Transverse colon (tissue), 4 donors: ENCODE data around the gene STRN3. TPM values are rescaled to one million over a fixed set of nuclear protein-coding genes. Genes with fewer than 3 reads are reported as not detected.

Source experiments
- DNase-seq: peaks from one replicate; pipeline ENCODE4 v3.0.0-alpha.2; 2019
- H3K27ac ChIP-seq, 4 donors: fragments of 200-600 bp; sonication (generic); 2 replicates each; pipeline ENCODE4 v1.5.1; 2016 to 2018; ENCODE audit warnings: inconsistent platforms in 4 of 4
- H3K27me3 ChIP-seq: fragments of 200-600 bp; sonication (generic); 2 replicates; pipeline ENCODE4 v1.5.1; 2017; ENCODE audit warnings: inconsistent platforms
- H3K36me3 ChIP-seq, 4 donors: fragments of 200-600 bp; sonication (generic); 2 replicates each; pipeline ENCODE4 v1.5.1; 2017 to 2019; ENCODE audit warnings: inconsistent platforms in 4 of 4
- H3K4me1 ChIP-seq, 4 donors: fragments of 200-600 bp; sonication (generic); 2 replicates each; pipeline ENCODE4 v1.5.1; 2017 to 2020; ENCODE audit warnings: inconsistent platforms in 4 of 4
- H3K4me3 ChIP-seq, 4 donors: fragments of 200-600 bp; sonication (generic); 1 replicate in 1 of 4; 2 replicates in 3 of 4; pipeline versions ENCODE4 v1.5.1 to v1.6.1; 2017 to 2019; ENCODE audit warnings: inconsistent platforms in 4 of 4
- H3K9me3 ChIP-seq, 2 donors: fragments of 200-600 bp; sonication (generic); 2 replicates each; pipeline ENCODE4 v1.5.1; 2017 to 2019; ENCODE audit warnings: inconsistent platforms in 2 of 2
- CTCF ChIP-seq, 5 experiments: fragments of 200-600 bp in 3 of 5; fragments of 450-650 bp in 2 of 5; sonication (generic) in 3 of 5; IDR thresholded peaks; 1 replicate in 2 of 5; 2 replicates in 3 of 5; pipeline ENCODE4 v1.5.1; 2016 to 2017; ENCODE audit warnings: antibody characterized with exemption in 5 of 5, inconsistent platforms in 3 of 5, mild to moderate bottlenecking in 2 of 5, moderate library complexity in 1 of 5
- EP300 ChIP-seq: sonication (generic); formaldehyde crosslinking; IDR thresholded peaks from one replicate; pipeline ENCODE4 v1.6.1; 2017; ENCODE audit warnings: antibody characterized with exemption, low read depth
- POLR2A ChIP-seq: fragments of 450-650 bp; IDR thresholded peaks from one replicate; pipeline ENCODE4 v1.6.1; 2016; ENCODE audit warnings: antibody characterized with exemption, mild to moderate bottlenecking, moderate library complexity
- POLR2AphosphoS5 ChIP-seq, 3 donors: sonication (generic); formaldehyde crosslinking; IDR thresholded peaks; one replicate each; pipeline ENCODE4 v1.6.1; 2016; ENCODE audit warnings: antibody characterized with exemption in 3 of 3
- WGBS, 2 donors: methylation state at CpG; one replicate each; pipeline ENCODE4 v1.1.5; 2018; ENCODE audit warnings: low coverage in 1 of 2; 5-methylcytosine and 5-hydroxymethylcytosine counted together
- in situ Hi-C, 4 donors: fragments of 200-750 bp; cut with MboI; loops; one replicate each; pipeline versions ENCODE4 v1.15.0 to v1.15.1; 2017; ENCODE audit warnings: low sequenced_read_pairs in 3 of 4, low pct_ligation_motif_present in 1 of 4, low pct_unique_long_range_greater_than_20kb in 1 of 4
- intact Hi-C: fragments of 100-400 bp; cut with DNase I; formaldehyde crosslinking; loops from one replicate; pipeline ENCODE4 v1.15.1; 2023; ENCODE audit warnings: low total_unique reads
- total RNA-seq, 4 donors: library from RNA; depleted of rRNA; stranded (reverse); fragments of >200 nt; gene quantifications; one replicate each; pipeline ENCODE4 v1.1.0, GENCODE V29; 2016

The STRN3 gene
- total RNA-seq, 4 donors from 2014 or later = 42.3 to 57.5 (median 51.5) TPM

GRCh38 chr14:30893819-30894218, 132.4 kb downstream of the STRN3 start:
- WGBS, 2 donors = 90 to 91% methylated on average over 2 of the region's 2 CpGs
- DNase-seq = no peak

GRCh38 chr14:30889244-30889594, 137.0 kb downstream of the STRN3 start:
- in situ Hi-C loops (no loop called here), intact Hi-C loops (no loop called here)
- peaks cover 0 to 4% (median 0%) of the 10 kb centered on the region in 4 donors for H3K36me3 ChIP-seq
- H3K9me3 ChIP-seq = no peaks in the 10 kb centered on the region
- no peaks in the 10 kb centered on the region for H3K27me3 ChIP-seq
- H3K4me1 ChIP-seq = no peaks in the 10 kb centered on the region
- no peak for DNase-seq
- TF ChIP-seq POLR2A (no peak), EP300 (no peak), POLR2AphosphoS5 (IDR thresholded peaks at IDR 0.05) (no peak), CTCF (IDR thresholded peaks at IDR 0.05) (no peak)
- no peak overlapping the region for H3K4me3 ChIP-seq
- no peak overlapping the region for H3K27ac ChIP-seq
- WGBS, 2 donors = 67 to 72% methylated on average over 4 of the region's 4 CpGs

More at GRCh38 chr14:30893819-30894218, 132.4 kb downstream of the STRN3 start:
- H3K27me3 ChIP-seq = no peaks in the 10 kb centered on the region
- in situ Hi-C loops (no loop called here), intact Hi-C loops (no loop called here)
- H3K4me3 ChIP-seq = no peak overlapping the region
- H3K27ac ChIP-seq = no peak overlapping the region
- peaks cover 0 to 9% (median 0%) of the 10 kb centered on the region in 4 donors for H3K36me3 ChIP-seq
- TF ChIP-seq CTCF (IDR thresholded peaks at IDR 0.05) = no peak
- TF ChIP-seq POLR2A = no peak
- TF ChIP-seq POLR2AphosphoS5 (IDR thresholded peaks at IDR 0.05) = no peak
- TF ChIP-seq EP300 = no peak
- H3K9me3 ChIP-seq = no peaks in the 10 kb centered on the region
- no peaks in the 10 kb centered on the region for H3K4me1 ChIP-seq

GRCh38 chr14:30888480-30889243, 137.5 kb downstream of the STRN3 start:
- intact Hi-C loops = no loop called here
- Histone ChIP-seq H3K27ac (no peak overlapping the region), H3K4me1 (no peaks in the 10 kb centered on the region), H3K27me3 (no peaks in the 10 kb centered on the region), H3K36me3 (no peaks in the 10 kb centered on the region), H3K4me3 (no peak overlapping the region), H3K9me3 (no peaks in the 10 kb centered on the region)
- DNase-seq = no peak
- 97 to 100% methylated on average over 5 of the region's 5 CpGs for WGBS, 2 donors
- TF ChIP-seq CTCF (IDR thresholded peaks at IDR 0.05) (no peak), POLR2A (no peak), POLR2AphosphoS5 (IDR thresholded peaks at IDR 0.05) (no peak), EP300 (no peak)
- in situ Hi-C loops = no loop called here

GRCh38 chr14:30885840-30886740, 140.1 kb downstream of the STRN3 start:
- Histone ChIP-seq H3K4me3 (no peak overlapping the region), H3K27ac (no peak overlapping the region), H3K4me1 (no peaks in the 10 kb centered on the region), H3K36me3 (no peaks in the 10 kb centered on the region), H3K27me3 (no peaks in the 10 kb centered on the region), H3K9me3 (no peaks in the 10 kb centered on the region)
- in situ Hi-C loops (no loop called here), intact Hi-C loops (no loop called here)
- no peak for DNase-seq
- 82 to 94% methylated on average over 4 to 7 of the region's 7 CpGs for WGBS, 2 donors
- TF ChIP-seq EP300 = no peak
- TF ChIP-seq CTCF (IDR thresholded peaks at IDR 0.05) = no peak
- no peak for TF ChIP-seq POLR2AphosphoS5 (IDR thresholded peaks at IDR 0.05)
- TF ChIP-seq POLR2A = no peak
